Fibroblast of the aortic adventitia (primary cell): Measurements from ENCODE around the gene GALE. TPM values are rescaled to one million over a fixed set of nuclear protein-coding genes. Genes with fewer than 3 reads are reported as not detected.

ENCODE experiments used
- DNase-seq: peaks from one replicate; pipeline ENCODE4 v3.0.0-alpha.2; 2010; ENCODE audit warnings: low read depth
- H3K4me3 ChIP-seq: 2 replicates; pipeline ENCODE4 v1.5.1; 2011; ENCODE audit warnings: low read depth, mild to moderate bottlenecking, control low read depth, low read length, moderate library complexity
- CTCF ChIP-seq: IDR thresholded peaks from 2 replicates; pipeline ENCODE4 v1.5.1; 2011; ENCODE audit warnings: mild to moderate bottlenecking, low read length, control low read depth, inconsistent platforms; ENCODE audit not compliant: insufficient read depth
- total RNA-seq: library from RNA; depleted of rRNA; stranded (reverse); fragments of >200 nt; gene quantifications from 2 replicates; pipeline ENCODE4 v1.2.3, GENCODE V29; 2012; ENCODE audit warnings: low replicate concordance

Gene GALE
- total RNA-seq, 1 donor: 16.7 TPM

DNA sequence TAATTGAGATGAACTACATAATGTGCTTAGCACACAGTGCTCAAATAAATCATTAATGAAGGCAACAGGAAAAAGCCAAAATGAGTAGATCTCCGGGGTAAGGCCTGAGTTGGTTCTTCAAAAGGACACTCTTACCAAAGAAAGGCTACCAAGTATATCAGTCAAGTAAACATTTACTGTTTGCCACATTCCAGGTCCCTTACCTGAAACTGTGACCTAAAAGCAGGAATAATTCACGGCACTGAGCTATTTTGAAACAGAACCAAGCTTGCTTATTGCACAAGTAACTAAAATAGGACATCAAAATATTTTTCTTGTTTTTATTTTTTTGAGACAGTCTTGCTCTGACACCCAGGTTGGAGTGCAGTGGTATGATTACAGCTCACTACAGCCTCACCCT, 24.3 kb downstream of the GALE start:
- TF ChIP-seq CTCF: no peak
- no peak overlapping the region for H3K4me3 ChIP-seq
- DNase-seq: no peak

GRCh38 chr1:23774174-23774880, 26.2 kb downstream of the GALE start:
- no peak overlapping the region for H3K4me3 ChIP-seq
- no peak for DNase-seq
- no peak for TF ChIP-seq CTCF

GRCh38 chr1:23772854-23773242, 27.7 kb downstream of the GALE start:
- DNase-seq: no peak
- H3K4me3 ChIP-seq: no peak overlapping the region
- TF ChIP-seq CTCF: no peak

- peak; percentile 98 for TF ChIP-seq CTCF
- peak; percentile 83 for DNase-seq
- H3K4me3 ChIP-seq: no peak overlapping the region
Measured at GRCh38 chr1:23772049-23772853, 28.3 kb downstream of the GALE start.

- TF ChIP-seq CTCF: no peak
- no peak overlapping the region for H3K4me3 ChIP-seq
- DNase-seq: no peak
Measured at GRCh38 chr1:23768733-23769132, 31.8 kb downstream of the GALE start.

GRCh38 chr1:23763041-23763577, 37.4 kb downstream of the GALE start:
- TF ChIP-seq CTCF: no peak
- DNase-seq: peak; percentile 23
- H3K4me3 ChIP-seq: no peak overlapping the region
